B cell (primary cell): ENCODE measurements around the gene MAN1B1. TPM values are rescaled to one million over a fixed set of nuclear protein-coding genes. Genes with fewer than 3 reads are reported as not detected.

Experiments
- ATAC-seq: fragments of 200-7000 bp; cut with Tn5 transposase; one replicate; pipeline ENCODE4 v1.10.0; 2021; ENCODE audit warnings: low read depth, mild to moderate bottlenecking, moderate number of reproducible peaks, moderate library complexity
- CTCF ChIA-PET: fragments of 350-600 bp; sonication (Branson Sonifier 250); formaldehyde crosslinking; loops from one replicate; lab custom pipeline; 2021; ENCODE audit warnings: antibody characterized with exemption, inconsistent platforms; lab: Charles Lee
- POLR2A ChIA-PET: fragments of 350-600 bp; sonication (Branson Sonifier 250); formaldehyde crosslinking; loops from one replicate; lab custom pipeline; 2021; ENCODE audit warnings: antibody characterized with exemption; lab: Charles Lee
- DNase-seq: peaks from one replicate; pipeline ENCODE4 v3.0.0; 2013
- H2AFZ ChIP-seq: 2 replicates; pipeline ENCODE4 v1.6.1; 2012; ENCODE audit warnings: mild to moderate bottlenecking, low read depth, low read length; ENCODE audit not compliant: insufficient read depth, poor library complexity, severe bottlenecking
- H3K27ac ChIP-seq, 2 donors: 1 replicate in 1 of 2; 2 replicates in 1 of 2; pipeline ENCODE4 v1.5.1; 2012 to 2013; ENCODE audit warnings: low read length in 2 of 2, mild to moderate bottlenecking in 2 of 2, moderate library complexity in 1 of 2
- H3K27me3 ChIP-seq, 4 experiments: fragments of 200-600 bp in 1 of 4; sonication (generic) in 1 of 4; replicated peaks in 1 of 4; 1 replicate in 2 of 4; 2 replicates in 2 of 4; pipeline versions ENCODE4 v1.6.1 to v1.7.0; 2013 to 2016; ENCODE audit warnings: low read length in 3 of 4, mild to moderate bottlenecking in 2 of 4, mixed read lengths in 1 of 4, moderate library complexity in 1 of 4; ENCODE audit not compliant: insufficient read depth in 4 of 4, control insufficient read depth in 3 of 4; ENCODE audit errors: control extremely low read depth in 1 of 4
- H3K36me3 ChIP-seq, 2 experiments: replicated peaks in 1 of 2; 1 replicate in 1 of 2; 2 replicates in 1 of 2; pipeline versions ENCODE4 v1.6.1 to v1.7.1; 2013; ENCODE audit warnings: low read length in 1 of 2; ENCODE audit not compliant: insufficient read depth in 2 of 2, control insufficient read depth in 1 of 2; ENCODE audit errors: control extremely low read depth in 1 of 2, extremely low read depth in 1 of 2
- H3K4me1 ChIP-seq, 2 donors: fragments of 200-600 bp in 1 of 2; sonication (generic) in 1 of 2; 1 replicate in 1 of 2; 2 replicates in 1 of 2; pipeline versions ENCODE4 v1.5.1 to v1.6.1; 2013 to 2017; ENCODE audit warnings: low read length in 2 of 2; ENCODE audit not compliant: control insufficient read depth in 2 of 2, insufficient read depth in 2 of 2
- H3K4me2 ChIP-seq: replicated peaks from 2 replicates; pipeline ENCODE3; 2012; ENCODE audit warnings: mild to moderate bottlenecking, low read depth, low read length; ENCODE audit not compliant: poor library complexity, severe bottlenecking
- H3K4me3 ChIP-seq, 5 experiments: fragments of 200-600 bp in 1 of 5; sonication (generic) in 1 of 5; 1 replicate in 3 of 5; 2 replicates in 2 of 5; pipeline versions ENCODE4 v1.5.1 to v1.7.0; 2011 to 2016; ENCODE audit warnings: low read length in 4 of 5, mild to moderate bottlenecking in 4 of 5, low read depth in 2 of 5, control low read depth in 1 of 5, moderate library complexity in 1 of 5; ENCODE audit not compliant: insufficient read depth in 1 of 5; ENCODE audit errors: control extremely low read depth in 1 of 5, extremely low read depth in 1 of 5
- H3K79me2 ChIP-seq: fragments of 200-600 bp; sonication (generic); one replicate; pipeline ENCODE4 v1.6.0; 2016; ENCODE audit warnings: low read length; ENCODE audit not compliant: control insufficient read depth, insufficient read depth
- H3K9ac ChIP-seq: fragments of 200-600 bp; sonication (generic); 2 replicates; pipeline ENCODE4 v1.6.1; 2017; ENCODE audit warnings: mild to moderate bottlenecking, low read length, moderate library complexity
- H3K9me3 ChIP-seq, 3 donors: one replicate each; pipeline versions ENCODE4 v1.6.1 to v1.7.1; 2013; ENCODE audit warnings: low read length in 2 of 3; ENCODE audit not compliant: control insufficient read depth in 2 of 3, insufficient read depth in 1 of 3; ENCODE audit errors: control extremely low read depth in 1 of 3
- H4K20me1 ChIP-seq: 2 replicates; pipeline ENCODE4 v1.6.0; 2012; ENCODE audit warnings: mild to moderate bottlenecking, low read length; ENCODE audit not compliant: insufficient read depth, control insufficient read depth, poor library complexity, severe bottlenecking
- H3K27ac Mint-ChIP-seq: one replicate; pipeline ENCODE4 v1.8.0; 2021; ENCODE audit warnings: mixed read lengths
- H3K27me3 Mint-ChIP-seq: one replicate; pipeline ENCODE4 v1.8.0; 2021; ENCODE audit warnings: mixed read lengths
- H3K4me1 Mint-ChIP-seq: one replicate; pipeline ENCODE4 v1.8.0; 2021; ENCODE audit warnings: mixed read lengths
- H3K4me3 Mint-ChIP-seq: one replicate; pipeline ENCODE4 v1.8.0; 2021; ENCODE audit warnings: mixed read lengths
- H3K9me3 Mint-ChIP-seq: one replicate; pipeline ENCODE4 v1.8.0; 2022; ENCODE audit warnings: mixed read lengths; ENCODE audit not compliant: insufficient read depth
- CTCF ChIP-seq: fragments of 200-600 bp; IDR thresholded peaks from one replicate; pipeline ENCODE4 v1.8.0; 2022; ENCODE audit warnings: antibody characterized with exemption, mild to moderate bottlenecking
- EZH2 ChIP-seq: IDR thresholded peaks from 2 replicates; pipeline ENCODE4 v1.6.1; 2012; ENCODE audit warnings: borderline replicate concordance, low read depth, mild to moderate bottlenecking, moderate library complexity, low read length; ENCODE audit not compliant: insufficient read depth, poor library complexity, severe bottlenecking
- WGBS: methylation state at CpG from one replicate; pipeline ENCODE4 v1.1.5; 2013; ENCODE audit warnings: missing lambda C conversion rate; ENCODE audit not compliant: insufficient coverage; 5-methylcytosine and 5-hydroxymethylcytosine counted together
- intact Hi-C: fragments of 100-400 bp; cut with micrococcal nuclease; formaldehyde crosslinking; loops from one replicate; pipeline ENCODE4 v1.10.0; 2022
- polyA plus RNA-seq: library from polyadenylated mRNA; depleted of rRNA; stranded (reverse); fragments of >200 nt; gene quantifications from 2 replicates; pipeline ENCODE4 v1.2.3, GENCODE V29; 2012
- total RNA-seq, 2 donors: library from RNA; stranded (reverse); fragments of 120-200 nt in 1 of 2; gene quantifications; 1 replicate in 1 of 2; 2 replicates in 1 of 2; pipeline versions ENCODE4 v1.2.3 to v1.2.4, GENCODE V29; 2013 to 2022

The MAN1B1 gene
- total and polyA plus RNA-seq, 2 donors (not counting 1 experiment from before 2014, with no cell fraction given) = 47.0 to 68.4 TPM

- 47% methylated on average over 70 of the region's 72 CpGs for WGBS
- Histone ChIP-seq H4K20me1 (peaks cover 5% of the 10 kb centered on the region), H3K4me3 (no peak overlapping the region), H3K9ac (no peak overlapping the region), H3K79me2 (no peaks in the 10 kb centered on the region), H3K9me3 (peaks cover 0 to 39% (median 0%) of the 10 kb centered on the region in 3 donors), H3K4me2 (no peak overlapping the region), H3K27me3 (peaks cover 0 to 92% (median 59%) of the 10 kb centered on the region in 4 experiments), H3K36me3 (no peaks in the 10 kb centered on the region), H3K27ac (no peak overlapping the region), H3K4me1 (peaks cover 38 to 51% of the 10 kb centered on the region in 2 donors), H2AFZ (no peak overlapping the region)
- ChIA-PET POLR2A (no interaction called here), CTCF (interaction anchor here (0.7 to 3.2 kb wide), 4 partner anchors 11 to 250 kb away, joined by 3 to 22 read pairs (median 6); no protein-coding TSS in a partner anchor)
- intact Hi-C loops = no loop called here
- ATAC-seq (no peak), DNase-seq (no peak)
- H3K27ac Mint-ChIP-seq = no peak overlapping the region
- H3K4me1 Mint-ChIP-seq = peaks cover 15% of the 10 kb centered on the region
- H3K4me3 Mint-ChIP-seq = no peak overlapping the region
- peaks cover 17% of the 10 kb centered on the region for H3K27me3 Mint-ChIP-seq
- no peaks in the 10 kb centered on the region for H3K9me3 Mint-ChIP-seq
- no peak for TF ChIP-seq CTCF
- no peak for TF ChIP-seq EZH2
Observed at GRCh38 chr9:137048655-137049543, 37.9 kb upstream of the MAN1B1 start.
